Calu3 (cell line): ENCODE results near the gene SLC35D1. TPM values are rescaled to one million over a fixed set of nuclear protein-coding genes. Genes with fewer than 3 reads are reported as not detected.

Experiments
- BruUV-seq: library from RNA; stranded (reverse); fragments of 400-500 nt; replicated peaks from 2 replicates; lab custom pipeline; 2021; lab: Mats Ljungman, UMichigan
- CTCF ChIA-PET: fragments of 300-600 bp; sonication (Branson Sonifier 250); formaldehyde crosslinking; loops from one replicate; lab custom pipeline; 2022; ENCODE audit warnings: antibody characterized with exemption; lab: Charles Lee
- DNase-seq: peaks from one replicate; pipeline ENCODE4 v3.0.0; 2022
- H3K27ac Mint-ChIP-seq: one replicate; pipeline ENCODE4 v1.8.0; 2022; ENCODE audit warnings: mixed read lengths; ENCODE audit not compliant: unreplicated experiment
- H3K27me3 Mint-ChIP-seq: one replicate; pipeline ENCODE4 v1.8.0; 2022; ENCODE audit warnings: mixed read lengths; ENCODE audit not compliant: unreplicated experiment
- H3K36me3 Mint-ChIP-seq: one replicate; pipeline ENCODE4 v1.8.0; 2022; ENCODE audit warnings: mild to moderate bottlenecking, moderate library complexity, mixed read lengths; ENCODE audit not compliant: insufficient read depth, unreplicated experiment
- H3K4me1 Mint-ChIP-seq: one replicate; pipeline ENCODE4 v1.8.0; 2022; ENCODE audit warnings: mild to moderate bottlenecking, low read depth, mixed read lengths; ENCODE audit not compliant: unreplicated experiment
- H3K4me3 Mint-ChIP-seq: one replicate; pipeline ENCODE4 v1.8.0; 2022; ENCODE audit warnings: mild to moderate bottlenecking, low read depth, moderate library complexity, mixed read lengths; ENCODE audit not compliant: unreplicated experiment
- H3K9me3 Mint-ChIP-seq: one replicate; pipeline ENCODE4 v1.8.0; 2022; ENCODE audit warnings: low read depth, mixed read lengths; ENCODE audit not compliant: unreplicated experiment
- CTCF ChIP-seq: fragments of 200-600 bp; IDR thresholded peaks from one replicate; pipeline ENCODE4 v1.8.0; 2022; ENCODE audit warnings: antibody characterized with exemption; ENCODE audit not compliant: unreplicated experiment
- intact Hi-C: fragments of 100-400 bp; cut with micrococcal nuclease; formaldehyde crosslinking; loops from one replicate; pipeline ENCODE4 v1.10.0; 2022; ENCODE audit not compliant: unreplicated experiment
- total RNA-seq: library from RNA; stranded (reverse); gene quantifications from 2 replicates; pipeline ENCODE4 v1.2.3, GENCODE V29; 2022

The SLC35D1 gene
- total RNA-seq, 1 experiment from 2014 or later: 5.4 TPM

DNA sequence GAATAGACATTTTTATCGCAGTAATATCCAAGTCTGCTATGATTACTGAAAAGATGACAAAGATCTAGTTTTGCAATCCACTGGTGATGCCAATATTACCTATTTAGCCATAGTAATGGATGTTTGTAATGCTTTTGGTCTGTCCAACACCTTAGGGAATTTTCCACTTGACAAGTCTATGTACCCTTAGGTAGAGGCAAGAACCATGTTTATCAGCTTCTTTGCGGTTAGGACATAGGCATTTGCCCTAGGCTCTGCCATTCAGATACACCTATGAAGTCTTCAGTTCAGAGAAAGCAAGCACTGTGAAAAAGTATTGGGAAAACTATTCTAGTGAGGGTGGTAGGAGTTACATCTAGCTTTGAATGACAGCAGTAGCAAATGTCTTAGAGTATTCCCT is 40.2 kb upstream of the SLC35D1 start:
- no peak overlapping the region for H3K27ac Mint-ChIP-seq
- intact Hi-C loops: no loop called here
- CTCF ChIA-PET: no interaction called here
- H3K4me1 Mint-ChIP-seq: peaks cover 11% of the 10 kb centered on the region
- TF ChIP-seq CTCF: no peak
- no peaks in the 10 kb centered on the region for H3K36me3 Mint-ChIP-seq
- H3K9me3 Mint-ChIP-seq: no peaks in the 10 kb centered on the region
- BruUV-seq: no TSS peak
- DNase-seq: no peak
- no peak overlapping the region for H3K4me3 Mint-ChIP-seq
- no peaks in the 10 kb centered on the region for H3K27me3 Mint-ChIP-seq

DNA sequence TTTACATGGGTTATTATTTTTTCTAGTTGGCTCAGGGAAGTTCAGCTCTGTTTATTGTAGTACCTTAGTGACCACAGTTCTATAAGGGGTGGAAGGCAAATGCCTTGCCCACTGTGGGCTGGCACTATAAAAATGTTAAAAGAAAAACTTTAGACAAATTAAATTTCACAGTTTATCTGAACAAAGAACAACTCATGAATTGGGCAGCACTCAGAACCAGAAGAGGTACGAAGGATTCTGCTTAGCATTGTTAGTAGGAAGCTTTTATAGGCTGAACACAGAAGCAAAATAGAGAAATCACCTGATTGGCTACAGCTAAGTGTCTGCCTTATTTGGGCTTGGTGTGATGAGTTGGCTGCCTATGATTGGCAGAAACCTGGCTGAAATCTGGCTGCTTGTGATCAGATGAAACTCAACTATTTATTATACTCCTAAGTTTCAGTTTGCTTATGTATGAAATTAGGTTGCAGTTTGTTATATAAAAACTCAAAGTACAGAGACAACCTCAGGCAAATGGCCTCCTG is 35.8 kb upstream of the SLC35D1 start:
- H3K27ac Mint-ChIP-seq: no peak overlapping the region

GRCh38 chr1:67088440-67088839 is 34.5 kb upstream of the SLC35D1 start:
- Mint-ChIP-seq H3K4me1 (no peaks in the 10 kb centered on the region), H3K27me3 (no peaks in the 10 kb centered on the region), H3K36me3 (no peaks in the 10 kb centered on the region), H3K4me3 (no peak overlapping the region), H3K27ac (no peak overlapping the region), H3K9me3 (no peaks in the 10 kb centered on the region)
- DNase-seq: no peak
- no peak for TF ChIP-seq CTCF
- intact Hi-C loops: no loop called here
- BruUV-seq: no TSS peak
- CTCF ChIA-PET: interaction anchor here (0.6 kb wide), 1 partner anchor 12 kb away, joined by 3 read pairs; no protein-coding TSS in a partner anchor

More for the DNA sequence above, 35.8 kb upstream of the SLC35D1 start:
- BruUV-seq: no TSS peak
- Mint-ChIP-seq H3K36me3 (no peaks in the 10 kb centered on the region), H3K4me3 (no peak overlapping the region), H3K9me3 (no peaks in the 10 kb centered on the region), H3K27me3 (no peaks in the 10 kb centered on the region), H3K4me1 (no peaks in the 10 kb centered on the region)
- TF ChIP-seq CTCF: no peak
- intact Hi-C loops: no loop called here
- DNase-seq: no peak
- CTCF ChIA-PET: no interaction called here

- H3K36me3 Mint-ChIP-seq: no peaks in the 10 kb centered on the region
- no TSS peak for BruUV-seq
- CTCF ChIA-PET: no interaction called here
- intact Hi-C loops: no loop called here
- no peaks in the 10 kb centered on the region for H3K27me3 Mint-ChIP-seq
- H3K9me3 Mint-ChIP-seq: no peaks in the 10 kb centered on the region
- no peak overlapping the region for H3K4me3 Mint-ChIP-seq
- H3K27ac Mint-ChIP-seq: no peak overlapping the region
- H3K4me1 Mint-ChIP-seq: no peaks in the 10 kb centered on the region
- DNase-seq: no peak
- no peak for TF ChIP-seq CTCF
Measured at GRCh38 chr1:67085326-67085725, 31.4 kb upstream of the SLC35D1 start.
